HG02870 (cell line): Measurements from ENCODE around the gene TSPAN18.

ENCODE experiments used
- ATAC-seq: cut with Tn5 transposase; IDR thresholded peaks from one replicate; pipeline ENCODE4 v1.9.1; 2021; ENCODE audit warnings: mild to moderate bottlenecking, moderate library complexity; ENCODE audit not compliant: unreplicated experiment

TSPAN18 gene

GRCh38 chr11:44861849-44862557, 135.2 kb downstream of the TSPAN18 start:
- ATAC-seq: peak; percentile 100

DNA sequence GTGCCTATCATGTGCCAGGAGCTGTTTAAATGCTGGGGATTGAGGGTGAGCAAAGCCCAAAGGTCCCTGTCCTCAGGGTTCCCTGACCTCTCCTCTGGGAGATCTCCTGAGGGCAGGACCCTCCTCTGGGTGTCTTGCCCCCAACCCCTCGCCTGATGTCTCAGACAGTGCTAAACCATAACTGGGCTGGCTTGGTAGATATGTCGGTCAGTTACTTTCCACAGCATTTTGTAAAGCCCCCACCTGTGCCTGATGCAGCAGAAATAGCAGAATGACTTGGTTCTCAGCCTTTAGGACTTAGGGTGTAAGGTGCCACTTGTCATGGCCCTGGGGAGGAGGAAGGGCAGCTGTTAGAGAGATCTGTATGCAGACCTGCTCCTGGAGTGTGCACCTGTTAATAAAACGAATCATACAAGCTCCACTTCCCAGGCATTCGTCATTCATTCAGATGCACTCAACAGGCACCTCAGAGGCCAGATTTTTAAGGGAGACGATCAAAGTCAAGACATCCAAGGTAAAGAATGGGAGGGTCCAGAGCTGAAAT, 135.9 kb downstream of the TSPAN18 start:
- ATAC-seq: no peak

GRCh38 chr11:44863231-44863630, 136.5 kb downstream of the TSPAN18 start:
- ATAC-seq: no peak

DNA sequence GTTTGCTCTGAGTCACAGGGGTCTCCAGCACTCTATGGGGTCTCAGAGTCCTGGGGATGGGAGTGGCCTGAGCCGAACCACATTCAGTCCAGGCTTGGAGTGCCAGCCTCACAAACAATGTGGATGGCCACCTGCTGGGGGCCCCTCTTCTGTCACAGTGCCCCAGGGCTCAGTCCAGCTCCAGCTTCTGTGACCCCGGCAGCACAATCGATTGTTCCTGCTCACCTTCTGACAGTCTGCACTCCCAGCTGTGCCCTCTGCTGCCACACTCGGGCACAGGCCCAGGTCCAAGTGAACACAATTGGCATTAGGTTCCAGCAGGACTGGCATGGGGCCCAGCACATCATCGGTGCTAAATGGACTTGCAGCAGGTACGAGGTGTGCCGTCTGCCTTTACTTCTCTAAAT, 139.1 kb downstream of the TSPAN18 start:
- no peak for ATAC-seq

DNA sequence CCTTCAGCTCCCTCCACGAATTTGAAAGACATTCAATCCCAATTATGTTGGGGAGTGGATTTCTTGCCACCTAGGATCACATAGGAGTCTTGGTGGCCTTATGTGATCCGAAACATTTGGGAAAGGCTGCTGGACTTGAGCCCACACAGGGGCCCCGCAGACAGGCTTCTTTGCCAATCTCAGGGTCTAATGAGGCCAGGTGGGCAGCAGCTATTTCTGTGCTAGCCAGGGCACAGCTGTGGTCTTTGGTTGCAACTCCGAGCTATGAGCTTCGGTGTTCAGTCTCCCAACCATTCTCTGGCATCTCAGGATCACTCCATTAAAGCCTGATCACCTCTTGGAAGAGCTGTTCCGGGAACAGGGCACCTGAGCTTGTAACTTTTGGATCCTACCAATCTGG, 139.5 kb downstream of the TSPAN18 start:
- no peak for ATAC-seq

DNA sequence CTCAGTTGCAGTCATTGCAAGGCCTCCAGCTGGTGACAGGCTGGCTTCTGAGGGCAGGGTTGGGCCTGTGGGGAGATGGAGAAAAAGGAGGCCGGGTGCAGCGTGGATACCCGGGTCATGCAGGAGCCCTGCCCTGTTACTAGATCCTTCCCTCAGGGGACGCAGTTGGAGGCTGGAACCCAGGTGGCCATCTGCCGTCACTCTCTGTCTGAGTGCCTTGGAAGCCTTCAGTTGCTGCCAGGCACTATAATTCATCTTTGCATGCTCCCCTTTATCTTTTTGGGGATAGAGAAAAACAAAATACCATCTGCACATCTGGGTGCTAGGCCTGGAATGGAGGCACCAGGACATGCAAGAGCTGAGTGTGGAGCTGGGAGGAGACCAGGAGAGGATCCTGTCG, 141.3 kb downstream of the TSPAN18 start:
- ATAC-seq: no peak

DNA sequence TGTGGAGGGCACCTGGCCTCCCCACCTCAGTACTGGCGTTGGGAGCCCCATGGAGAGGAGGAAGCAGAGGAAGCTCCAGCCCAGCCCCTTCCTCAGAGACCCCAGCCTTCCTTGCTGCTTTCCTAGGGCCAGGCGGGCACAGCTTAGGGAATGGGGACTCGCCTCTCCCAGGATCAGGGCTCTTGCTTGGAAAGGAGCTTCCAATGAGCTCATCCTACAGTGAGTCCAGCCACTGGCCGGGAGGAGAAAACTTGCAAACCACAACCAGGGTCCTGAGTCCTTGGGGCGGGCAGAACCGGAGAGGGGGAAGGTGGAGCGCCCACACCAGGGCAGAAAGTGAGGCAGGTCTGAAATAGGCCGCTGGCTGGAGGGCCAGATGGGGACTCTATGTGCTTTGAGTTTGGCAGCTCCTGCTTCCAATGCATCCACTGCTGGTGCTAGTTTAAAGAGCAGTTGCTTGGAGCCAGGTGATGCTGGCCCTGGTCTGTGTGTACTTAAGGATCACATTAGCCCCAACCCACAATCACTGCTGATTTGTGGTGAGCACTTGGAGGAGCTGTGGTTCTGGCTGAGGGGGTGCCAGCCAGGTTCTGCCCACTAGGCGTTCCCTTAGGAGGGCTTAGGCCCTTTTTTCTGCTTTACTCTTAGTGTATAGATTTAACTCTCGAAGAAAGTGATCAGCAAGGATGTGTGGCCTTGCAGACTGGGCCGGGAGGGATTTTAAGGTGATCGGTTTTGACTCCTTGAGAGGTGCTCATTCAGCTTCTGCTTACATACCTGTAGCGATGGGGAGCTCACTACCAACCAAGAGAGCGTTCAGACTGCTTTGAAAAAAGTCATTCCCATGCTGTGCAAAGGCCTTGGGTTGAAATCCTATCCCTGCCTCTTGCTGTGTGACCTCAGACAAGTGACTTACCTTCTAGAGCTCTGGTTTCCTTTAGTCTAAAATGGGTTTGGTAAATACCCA, 142.0 kb downstream of the TSPAN18 start:
- no peak for ATAC-seq

- ATAC-seq: no peak
These were observed 143.4 kb downstream of the TSPAN18 start for GRCh38 chr11:44870181-44870580.

DNA sequence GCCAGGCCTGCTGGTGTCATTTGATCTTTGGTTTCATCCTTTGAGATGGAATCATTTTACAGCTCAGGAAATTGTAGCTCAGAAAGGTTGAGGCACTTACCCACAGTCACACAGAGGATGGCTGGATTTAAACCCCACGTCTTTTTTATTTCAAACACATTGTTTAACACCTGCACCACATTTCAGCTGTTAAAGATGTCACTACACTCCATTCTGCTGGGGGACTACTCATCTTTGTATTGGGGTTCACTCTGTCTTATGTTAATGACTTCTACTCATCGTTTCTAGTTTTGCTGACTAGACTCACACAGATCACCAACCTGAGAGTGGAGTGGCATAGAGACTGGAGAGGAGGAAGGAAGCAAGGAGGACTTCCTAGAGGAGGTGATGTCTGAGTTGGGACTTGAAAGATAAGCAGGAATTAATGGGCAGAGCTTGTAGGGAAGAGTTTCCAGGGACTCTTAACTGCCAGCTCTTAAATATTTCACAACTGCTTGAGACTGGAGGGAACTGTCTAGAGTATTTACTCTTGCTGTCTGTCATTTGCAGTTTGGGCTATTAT, 143.9 kb downstream of the TSPAN18 start:
- ATAC-seq: no peak

GRCh38 chr11:44871682-44872081, 144.9 kb downstream of the TSPAN18 start:
- peak; percentile 94 for ATAC-seq

- ATAC-seq: no peak
These were observed 145.8 kb downstream of the TSPAN18 start for GRCh38 chr11:44872556-44872955.

DNA sequence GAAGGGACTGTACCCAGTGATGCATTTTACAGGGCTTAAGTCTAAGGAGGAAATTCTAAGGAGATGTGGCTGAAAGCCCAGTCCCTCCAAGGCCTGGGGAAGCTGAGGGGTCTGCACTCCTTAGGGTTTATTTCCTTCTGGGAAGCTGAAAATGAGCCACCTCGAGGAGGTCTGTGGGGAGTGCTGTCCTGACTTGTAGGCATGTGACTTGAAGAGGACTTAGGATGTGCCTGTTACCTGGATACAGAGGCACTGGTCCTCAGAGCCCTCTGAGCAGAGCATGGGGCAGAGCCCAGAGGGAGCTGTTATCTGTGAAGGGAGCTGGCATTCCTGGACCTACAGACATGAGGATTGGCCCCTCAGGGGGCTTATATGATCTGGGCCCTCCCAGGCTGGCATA, 146.8 kb downstream of the TSPAN18 start:
- no peak for ATAC-seq

- ATAC-seq: no peak
These were observed 147.5 kb downstream of the TSPAN18 start for GRCh38 chr11:44874284-44874683.

DNA sequence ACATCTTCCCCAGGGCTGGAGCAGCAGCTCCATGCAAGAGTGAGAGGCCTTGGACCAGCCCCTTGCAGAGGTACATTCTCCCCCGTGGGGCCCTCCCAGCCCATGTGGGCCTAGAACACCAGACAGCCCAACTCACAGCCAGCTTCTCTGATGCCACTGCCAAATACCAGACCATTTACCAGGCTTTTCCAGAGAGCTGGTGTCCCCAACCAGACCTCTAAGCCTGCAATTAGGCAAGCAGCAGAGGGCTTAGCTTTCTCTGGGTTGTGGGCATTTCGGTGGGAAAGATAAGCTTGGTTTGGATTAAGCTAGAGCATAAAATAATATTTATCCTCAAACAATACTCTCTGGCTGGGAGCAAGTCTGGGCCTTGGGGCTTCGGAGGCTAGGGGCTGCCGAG, 148.3 kb downstream of the TSPAN18 start:
- no peak for ATAC-seq

DNA sequence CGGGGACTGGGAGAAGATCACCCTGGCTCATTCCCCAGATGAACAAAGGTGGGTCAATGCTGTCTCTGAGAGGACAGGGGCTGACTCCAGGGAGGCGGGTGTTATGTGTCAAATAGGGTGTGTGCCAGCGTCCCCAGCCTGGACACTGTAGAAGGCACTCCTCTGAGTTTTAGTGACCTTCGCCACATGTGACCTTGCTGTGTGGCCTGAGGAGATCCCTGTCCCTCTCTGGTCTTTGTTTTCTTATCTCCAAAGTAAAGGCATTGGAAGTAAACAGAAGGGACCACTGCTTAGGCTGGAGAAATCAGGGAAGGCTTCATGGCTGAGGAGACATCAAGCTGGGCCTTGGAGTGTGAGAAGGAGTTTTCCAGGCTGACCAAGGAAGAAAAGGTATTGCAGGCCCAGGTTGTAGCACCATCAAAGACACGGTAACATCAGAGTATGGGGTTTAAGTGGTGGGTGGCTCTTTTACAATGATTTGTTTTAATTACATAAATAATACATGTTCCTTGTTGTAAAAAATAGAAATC, 149.5 kb downstream of the TSPAN18 start:
- ATAC-seq: no peak

DNA sequence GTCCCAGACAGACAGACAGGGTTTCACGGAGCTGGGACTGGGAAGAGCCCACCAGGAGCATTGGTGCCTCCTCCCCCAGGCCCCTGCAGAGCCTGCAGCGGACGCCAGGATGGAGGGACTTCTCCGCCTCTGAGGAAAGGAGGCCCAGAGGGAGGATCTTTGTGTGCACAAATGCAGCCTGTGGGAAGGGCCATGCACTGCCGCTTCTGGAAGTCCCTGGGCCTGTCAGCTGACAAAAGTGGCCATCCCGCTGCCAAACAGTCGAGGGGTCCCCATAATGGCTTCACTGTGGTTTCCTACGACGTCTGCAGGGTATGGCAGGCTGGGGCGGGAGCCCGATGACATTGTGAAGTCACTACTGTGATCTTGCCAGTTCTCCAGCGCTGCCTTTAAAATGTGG, 150.1 kb downstream of the TSPAN18 start:
- ATAC-seq: no peak

DNA sequence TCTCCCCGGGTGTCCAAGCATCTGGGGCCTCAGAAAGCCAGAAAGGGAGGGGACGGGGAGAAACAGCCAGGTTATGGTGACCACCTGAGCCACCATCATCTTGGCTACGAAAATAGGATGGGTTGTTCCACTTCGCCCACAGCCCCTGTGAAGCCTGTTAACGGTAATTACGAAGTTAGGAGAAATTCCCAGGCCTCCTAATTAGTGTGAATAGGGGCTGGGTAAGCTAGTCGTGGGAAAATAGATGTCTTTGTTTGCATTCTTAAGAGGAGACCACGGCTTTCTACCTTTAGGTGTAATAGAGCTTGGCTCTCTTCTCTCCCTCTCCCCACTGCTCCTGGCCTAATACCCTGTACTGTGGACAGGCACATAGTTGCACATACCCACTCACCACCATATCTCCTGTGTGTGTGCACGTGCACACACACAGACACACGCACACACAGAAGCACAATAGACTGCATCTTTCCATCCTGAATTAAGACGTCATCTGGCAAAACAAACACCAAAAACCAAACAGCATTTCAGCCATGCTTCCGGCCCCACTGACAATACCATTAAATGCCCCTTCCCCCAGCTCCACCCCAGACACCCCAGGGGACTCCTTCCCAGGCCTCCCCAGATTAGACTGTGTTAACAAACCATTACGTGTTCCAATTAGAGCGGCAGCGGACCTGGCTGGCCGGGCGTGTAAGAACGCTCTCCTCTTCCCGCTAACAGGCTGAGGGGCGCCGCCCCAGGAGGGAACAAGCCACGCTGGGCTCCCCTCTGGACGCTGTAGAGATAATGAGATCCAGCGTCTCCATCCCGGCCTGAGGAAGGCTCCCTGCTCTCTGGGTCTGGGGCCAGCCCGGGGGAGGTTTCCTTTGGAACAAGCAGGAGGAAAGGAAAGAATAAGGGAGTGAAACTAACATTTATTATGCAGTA, 151.1 kb downstream of the TSPAN18 start:
- ATAC-seq: no peak

GRCh38 chr11:44878711-44879110, 151.9 kb downstream of the TSPAN18 start:
- no peak for ATAC-seq

DNA sequence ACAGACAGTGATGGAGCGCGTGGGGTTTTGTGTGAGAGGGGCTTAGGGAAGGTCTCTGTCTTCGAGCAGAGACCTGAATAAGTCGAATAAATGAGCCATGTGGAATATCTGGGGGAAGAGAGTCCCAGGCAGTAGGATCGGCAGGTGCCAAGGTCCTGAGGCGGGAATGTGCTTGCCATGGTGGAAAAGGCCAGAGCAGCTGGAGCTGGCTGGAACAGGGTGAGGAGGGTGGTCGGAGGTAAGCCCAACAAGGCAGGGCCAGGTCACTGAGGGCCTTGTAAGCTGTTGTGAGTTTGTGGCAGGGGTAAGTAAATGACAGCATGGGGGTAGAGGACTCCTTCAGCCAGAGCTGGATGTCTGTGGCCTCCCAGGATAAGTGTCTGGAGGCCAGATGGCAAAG, 152.7 kb downstream of the TSPAN18 start:
- no peak for ATAC-seq

DNA sequence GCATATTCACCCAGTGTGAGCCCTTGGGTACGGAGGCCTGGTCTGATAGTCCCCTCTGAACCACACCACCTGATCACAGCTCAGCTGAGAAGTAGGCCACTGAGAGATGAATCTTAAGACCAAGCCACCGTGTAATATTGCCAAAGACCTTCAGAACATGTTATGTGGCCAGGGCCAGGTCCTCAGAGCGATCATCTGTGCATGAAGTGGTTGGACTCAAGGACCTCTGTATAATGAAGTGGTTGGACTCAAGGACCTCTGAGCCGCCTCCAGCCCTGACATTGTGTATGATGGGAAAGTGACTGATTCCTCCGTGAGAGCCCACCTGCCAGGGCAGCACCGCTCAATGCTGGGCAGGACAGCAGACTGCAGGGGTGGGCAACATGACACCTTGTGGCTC, 153.7 kb downstream of the TSPAN18 start:
- ATAC-seq: no peak
